Stimulated activated CD4-positive, alpha-beta T cell treated with anti-CD3 and anti-CD28 coated beads, Interleukin-1b, Interleukin-23, amount 100 ng/mL, for 1 hour (primary cell): Measurements from ENCODE around the gene GULP1.
"Not testable (repeated sequence)": the region's sequence is repeated elsewhere in the genome, so short reads cannot be mapped to it uniquely, and the experiment has no call there.

Experiments used
- DNase-seq, 2 donors: peaks; one replicate each; pipeline ENCODE4 v3.0.0-alpha.2; 2020; ENCODE audit warnings: low read depth in 2 of 2

GULP1 gene

DNA sequence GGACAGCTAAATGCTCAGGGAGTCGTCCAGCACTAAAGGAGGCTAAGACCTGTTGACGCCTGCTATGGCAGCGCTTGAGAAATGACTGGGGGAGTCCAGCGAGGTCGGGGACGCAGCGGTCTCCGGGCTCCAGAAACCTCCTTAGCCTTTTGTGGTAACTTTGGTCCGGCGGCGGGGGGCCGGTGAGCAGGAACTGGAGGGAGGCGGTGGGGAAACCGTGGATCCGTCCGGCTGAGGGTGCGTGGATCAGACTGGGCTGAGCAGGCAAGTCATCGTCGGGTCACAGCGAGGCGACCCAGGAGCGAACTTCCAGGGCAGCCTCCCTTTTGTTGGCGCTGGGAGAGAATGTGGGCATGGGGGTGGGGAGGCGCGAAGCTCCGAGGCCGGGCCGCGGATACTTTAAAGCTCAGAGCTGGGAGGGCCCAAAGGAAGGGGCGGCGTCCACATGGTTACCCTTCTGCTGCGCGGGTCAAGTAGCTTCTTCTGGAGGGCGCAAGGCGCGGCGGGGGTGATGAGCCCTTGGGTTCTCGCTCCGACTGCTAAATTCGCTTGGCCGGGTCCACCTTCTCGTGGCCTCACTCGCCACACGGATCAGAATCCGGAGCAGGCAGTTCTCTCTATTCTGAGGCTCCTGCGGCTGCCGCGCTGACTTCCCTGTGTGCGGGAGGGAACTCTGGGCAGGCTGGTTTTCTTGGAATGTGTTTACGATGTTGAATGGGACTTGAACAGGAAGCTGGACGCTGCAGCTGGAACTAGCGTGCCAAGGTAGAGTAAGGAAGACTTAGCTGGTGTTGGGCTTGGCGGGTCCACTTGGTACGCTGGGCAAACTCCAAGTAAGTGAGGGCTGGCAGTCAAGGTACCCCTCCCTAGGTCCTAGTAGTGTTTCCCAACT, 920 bp downstream of the GULP1 start:
- no peak for DNase-seq

GRCh38 chr2:188293601-188294351, 2.1 kb downstream of the GULP1 start:
- no peak for DNase-seq

DNA sequence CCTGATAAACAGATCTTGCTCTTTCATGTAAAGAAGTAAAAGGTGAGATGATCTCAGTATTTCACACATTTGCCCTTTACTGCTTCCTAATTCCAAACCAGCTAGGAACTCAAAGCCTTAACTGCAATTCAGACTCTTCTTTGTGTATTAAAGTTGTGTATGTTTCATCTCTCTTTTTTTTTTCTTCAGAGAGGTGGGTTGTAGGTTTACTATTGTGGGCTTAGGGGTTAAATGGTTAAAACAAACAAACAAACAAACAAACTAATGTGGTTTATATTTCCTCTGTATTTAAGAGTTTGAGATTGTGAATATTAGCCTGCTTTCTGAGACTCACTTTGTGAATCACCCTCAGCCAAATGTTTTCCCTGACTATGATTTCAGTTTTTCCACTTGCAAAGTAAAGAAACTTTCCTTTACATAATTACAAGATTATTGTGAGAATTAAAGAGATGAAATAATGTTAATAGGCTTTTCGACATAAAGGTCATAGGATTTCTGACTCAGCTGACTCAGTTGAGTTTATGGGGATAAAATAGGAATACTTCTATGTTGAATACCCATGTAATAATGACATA, 2.8 kb downstream of the GULP1 start:
- DNase-seq: no peak

GRCh38 chr2:188295067-188295685, 3.5 kb downstream of the GULP1 start:
- no peak for DNase-seq

DNA sequence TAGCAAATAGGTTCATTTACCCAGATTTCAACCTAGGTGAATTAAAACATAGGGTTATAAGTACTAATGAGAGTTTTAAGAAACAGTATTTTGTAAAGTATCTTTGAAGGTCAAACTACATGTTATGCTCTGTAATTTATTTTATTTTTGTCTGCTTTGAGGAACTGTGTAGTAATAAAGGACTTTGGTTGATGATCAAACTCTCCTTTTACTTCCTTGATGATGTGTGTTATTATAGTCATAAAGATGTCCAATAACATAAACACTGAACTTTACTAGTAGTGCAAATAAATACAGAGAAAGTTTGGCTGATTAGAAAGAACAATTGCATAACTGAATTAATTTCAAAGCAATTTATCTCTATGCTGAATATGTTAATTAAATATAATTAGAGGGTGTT, 6.3 kb downstream of the GULP1 start:
- DNase-seq: no peak

- DNase-seq: not testable (repeated sequence)
Measured at GRCh38 chr2:188298937-188299371, 7.3 kb downstream of the GULP1 start.

DNA sequence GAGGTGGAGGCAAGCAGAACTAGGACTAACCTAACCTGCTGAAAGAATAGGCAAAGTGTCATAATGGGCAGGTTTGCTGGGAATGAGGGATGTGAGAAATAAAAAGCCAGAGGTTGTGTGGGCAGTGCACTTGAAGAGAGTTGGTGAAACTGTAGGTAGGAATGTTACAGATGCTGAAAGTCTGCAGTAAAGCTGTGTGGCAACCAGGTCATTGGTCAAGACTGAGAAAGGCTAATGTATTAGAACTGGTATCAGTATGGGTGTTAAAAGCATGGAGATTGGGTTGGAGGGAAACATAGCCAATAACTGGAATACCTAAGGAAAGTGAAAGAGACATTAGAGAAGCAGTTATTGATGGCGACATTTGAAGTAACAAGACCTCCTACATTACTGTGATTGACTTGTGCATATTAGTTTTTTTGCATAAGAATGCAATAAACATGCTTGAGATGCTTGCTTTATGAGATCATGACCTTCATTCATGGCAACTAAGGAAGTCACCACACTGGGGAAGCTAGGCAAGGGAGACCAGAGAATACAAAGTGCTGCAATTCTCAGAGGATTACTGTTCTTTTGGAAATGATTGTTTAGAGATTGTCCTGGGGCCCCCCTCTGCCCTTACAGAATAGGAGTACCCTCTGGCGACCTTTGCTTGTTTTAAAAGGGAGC, 11.8 kb downstream of the GULP1 start:
- DNase-seq: no peak

GRCh38 chr2:188305271-188305670, 13.6 kb downstream of the GULP1 start:
- DNase-seq: no peak

DNA sequence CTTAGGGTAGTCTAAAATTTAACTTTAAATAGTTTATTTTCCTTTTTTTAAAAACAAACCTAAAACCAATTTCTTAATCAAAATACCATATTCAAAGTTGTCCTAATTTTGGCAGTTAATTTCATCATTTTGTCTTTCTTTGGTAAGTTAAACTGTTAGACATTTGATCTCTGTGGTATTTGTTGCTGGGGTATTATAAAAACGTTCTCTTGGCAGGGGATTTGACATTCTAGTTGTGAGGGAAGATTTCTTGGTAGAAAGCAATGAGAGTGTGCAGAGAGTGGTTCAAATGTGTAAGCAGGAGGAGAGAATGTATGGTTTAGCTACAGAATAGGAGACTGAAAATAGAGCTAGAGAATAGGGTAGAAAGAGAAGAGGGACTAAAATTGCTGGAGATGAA, 14.6 kb downstream of the GULP1 start:
- no peak for DNase-seq

DNA sequence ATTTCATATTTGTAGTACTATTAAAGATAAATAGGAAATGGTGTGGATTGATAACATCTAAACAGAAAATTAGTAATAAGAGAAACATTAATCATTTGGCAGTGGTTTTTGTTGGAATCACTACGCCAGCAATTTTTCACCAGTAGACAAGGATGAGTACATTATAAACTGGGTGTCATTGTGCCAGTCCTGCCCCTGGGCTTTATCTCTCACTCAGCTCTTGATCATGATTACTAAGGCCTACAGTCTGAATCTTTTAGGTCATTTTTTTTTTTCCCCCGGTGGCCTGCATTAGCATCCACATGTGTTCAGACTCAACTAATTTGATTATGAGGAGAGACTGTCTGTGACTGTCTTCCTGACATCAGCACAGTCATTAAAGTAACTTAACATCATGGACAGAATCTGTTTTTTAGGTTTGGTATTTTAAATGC, 16.2 kb downstream of the GULP1 start:
- no peak for DNase-seq

GRCh38 chr2:188308483-188308882, 16.8 kb downstream of the GULP1 start:
- DNase-seq: no peak

DNA sequence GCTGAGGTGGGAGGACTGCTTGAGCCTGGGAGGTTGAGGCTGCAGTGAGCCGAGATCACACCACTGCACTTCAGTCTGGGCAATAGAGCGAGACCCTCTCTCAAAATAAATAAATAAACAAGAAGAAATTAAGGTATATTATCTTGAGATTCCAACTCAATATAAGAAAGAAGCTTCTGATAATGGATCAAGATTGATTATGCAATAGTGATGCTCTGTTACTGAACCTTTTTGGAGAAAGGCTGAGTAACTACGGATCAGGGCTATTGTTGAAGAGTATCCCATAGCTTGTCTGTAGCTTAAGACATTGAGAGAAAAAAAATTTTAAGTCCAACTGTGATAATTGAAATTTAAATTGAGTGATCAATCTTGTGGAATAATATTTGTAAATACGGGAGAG, 17.7 kb downstream of the GULP1 start:
- no peak for DNase-seq

DNA sequence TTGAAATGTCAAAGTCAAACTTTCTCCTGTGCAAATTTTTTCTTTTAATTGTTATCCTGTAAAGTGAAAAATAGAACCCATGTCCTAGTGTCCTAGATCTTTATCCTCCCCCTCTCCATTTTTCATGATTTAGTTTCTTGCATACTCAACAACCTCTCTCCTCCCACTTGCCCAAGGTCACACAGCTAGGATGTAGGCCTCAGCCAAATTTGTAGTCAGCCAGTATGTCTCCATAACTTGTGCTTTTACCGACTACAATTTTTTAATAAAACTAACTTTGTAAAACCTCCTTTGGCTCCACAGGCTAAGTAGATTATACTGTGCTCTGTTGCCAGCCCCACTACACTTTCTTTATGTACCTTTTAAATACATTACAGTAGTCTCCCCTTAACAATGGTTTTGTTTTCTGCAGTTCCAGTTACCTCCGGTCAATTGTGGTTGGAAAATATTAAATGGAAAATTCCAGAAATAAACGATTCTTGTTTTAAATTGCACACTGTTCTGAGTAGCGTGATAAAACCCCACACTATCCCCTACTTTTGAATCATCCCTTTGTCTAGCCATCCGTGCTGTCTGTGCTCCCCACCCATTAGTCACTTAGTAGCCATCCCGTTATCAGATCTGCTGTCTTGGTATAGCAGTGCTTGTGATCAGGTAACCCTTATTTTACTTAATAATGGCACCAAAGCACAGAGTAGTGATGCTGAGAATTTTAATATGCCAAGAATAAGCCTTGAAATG, 22.8 kb downstream of the GULP1 start:
- DNase-seq: no peak

GRCh38 chr2:188315750-188316149, 24.1 kb downstream of the GULP1 start:
- no peak for DNase-seq

GRCh38 chr2:188316342-188316741, 24.7 kb downstream of the GULP1 start:
- DNase-seq: no peak

GRCh38 chr2:188316791-188317423, 25.2 kb downstream of the GULP1 start:
- DNase-seq: no peak

- DNase-seq: no peak
Measured at GRCh38 chr2:188318161-188318749, 26.6 kb downstream of the GULP1 start.

- no peak for DNase-seq
Measured at GRCh38 chr2:188319838-188320237, 28.2 kb downstream of the GULP1 start.

GRCh38 chr2:188320861-188321260, 29.2 kb downstream of the GULP1 start:
- no peak for DNase-seq
